ENCODE data around the gene USP9X.
"Not testable (repeated sequence)": the region's sequence is repeated elsewhere in the genome, so short reads cannot be mapped to it uniquely, and the experiment has no call there.

The USP9X gene

DNA sequence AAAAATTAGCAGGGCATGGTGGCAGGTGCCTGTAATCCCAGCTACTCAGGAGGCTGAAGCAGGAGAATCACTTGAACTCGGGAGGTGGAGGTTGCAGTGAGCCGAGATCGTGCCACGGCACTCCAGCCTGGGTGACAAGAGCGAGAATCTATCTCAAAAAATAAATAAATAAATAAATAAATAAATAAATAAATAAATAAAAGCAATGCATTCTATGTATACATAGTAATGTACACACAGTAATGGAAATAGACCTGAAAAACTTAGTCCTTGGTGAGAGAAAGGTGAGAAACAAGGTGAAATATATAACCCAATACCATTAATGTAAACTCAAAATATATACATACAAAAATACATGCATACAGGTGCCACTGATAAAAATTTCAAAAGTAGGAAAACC lies 197.1 kb downstream of the USP9X start:
- DNase-seq (ENCODE audit: low read depth in 2 of 2): not testable (repeated sequence)

DNA sequence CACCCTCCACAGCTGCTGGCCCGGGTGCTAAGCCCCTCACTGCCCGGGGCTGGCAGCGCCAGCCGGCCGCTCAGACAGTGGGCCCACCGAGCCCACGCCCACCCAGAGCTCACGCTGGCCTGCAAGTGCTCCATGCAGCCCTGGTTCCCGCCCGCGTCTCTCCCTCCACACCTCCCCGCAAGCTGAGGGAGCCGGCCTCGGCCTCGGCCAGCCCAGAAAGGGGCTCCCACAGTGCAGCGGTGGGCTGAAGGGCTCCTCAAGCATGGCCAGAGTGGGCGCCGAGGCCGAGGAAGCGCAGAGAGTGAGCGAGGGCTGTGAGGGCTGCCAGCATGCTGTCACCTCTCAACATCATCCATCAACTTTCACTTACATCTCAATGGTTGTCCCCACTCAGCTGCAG lies 200.7 kb downstream of the USP9X start:
- DNase-seq (ENCODE audit: low read depth in 2 of 2): not testable (repeated sequence)
